Measurements from ENCODE around the gene TXNRD1. TPM values are rescaled to one million over a fixed set of nuclear protein-coding genes. Genes with fewer than 3 reads are reported as not detected.
"Not testable (repeated sequence)": the region's sequence is repeated elsewhere in the genome, so short reads cannot be mapped to it uniquely, and the experiment has no call there.

TXNRD1 gene
- total RNA-seq, 4 donors from 2014 or later = 170 to 313 (median 247) TPM

GRCh38 chr12:104263580-104264358, 48.2 kb downstream of the TXNRD1 start:
- TF ChIP-seq, protein P1, sequence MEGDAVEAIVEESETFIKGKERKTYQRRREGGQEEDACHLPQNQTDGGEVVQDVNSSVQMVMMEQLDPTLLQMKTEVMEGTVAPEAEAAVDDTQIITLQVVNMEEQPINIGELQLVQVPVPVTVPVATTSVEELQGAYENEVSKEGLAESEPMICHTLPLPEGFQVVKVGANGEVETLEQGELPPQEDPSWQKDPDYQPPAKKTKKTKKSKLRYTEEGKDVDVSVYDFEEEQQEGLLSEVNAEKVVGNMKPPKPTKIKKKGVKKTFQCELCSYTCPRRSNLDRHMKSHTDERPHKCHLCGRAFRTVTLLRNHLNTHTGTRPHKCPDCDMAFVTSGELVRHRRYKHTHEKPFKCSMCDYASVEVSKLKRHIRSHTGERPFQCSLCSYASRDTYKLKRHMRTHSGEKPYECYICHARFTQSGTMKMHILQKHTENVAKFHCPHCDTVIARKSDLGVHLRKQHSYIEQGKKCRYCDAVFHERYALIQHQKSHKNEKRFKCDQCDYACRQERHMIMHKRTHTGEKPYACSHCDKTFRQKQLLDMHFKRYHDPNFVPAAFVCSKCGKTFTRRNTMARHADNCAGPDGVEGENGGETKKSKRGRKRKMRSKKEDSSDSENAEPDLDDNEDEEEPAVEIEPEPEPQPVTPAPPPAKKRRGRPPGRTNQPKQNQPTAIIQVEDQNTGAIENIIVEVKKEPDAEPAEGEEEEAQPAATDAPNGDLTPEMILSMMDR (IDR thresholded peaks at IDR 0.05) = no peak
- DNase-seq (ENCODE audit: low spot score) (no peak), ATAC-seq (ENCODE audit: low FRiP score) (no peak)

GRCh38 chr12:104265436-104265835, 49.9 kb downstream of the TXNRD1 start:
- not testable (repeated sequence) for DNase-seq (ENCODE audit: low spot score); ATAC-seq (ENCODE audit: low FRiP score)

DNA sequence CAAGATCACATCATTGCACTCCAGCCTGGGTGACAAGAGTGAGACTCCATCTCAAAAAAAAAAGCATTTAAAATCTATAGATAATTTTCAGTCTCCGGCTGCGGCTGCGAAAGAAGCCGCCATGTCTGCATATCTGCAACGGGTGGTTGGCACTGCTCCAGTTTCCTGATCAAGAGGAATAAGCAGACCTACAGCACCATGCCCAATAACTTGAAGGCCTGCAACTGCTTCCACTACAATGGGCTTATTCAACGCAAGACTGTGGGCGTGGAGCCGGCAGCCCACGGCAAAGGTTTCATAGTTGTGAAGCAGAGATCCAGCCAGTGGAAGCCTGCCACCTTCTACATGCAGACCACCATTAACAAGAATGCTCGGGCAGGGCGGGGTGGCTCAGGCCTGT, 57.4 kb downstream of the TXNRD1 start:
- no peak for DNase-seq (ENCODE audit: low spot score)
- no peak for ATAC-seq (ENCODE audit: low FRiP score)
- TF ChIP-seq, protein P1 (IDR thresholded peaks at IDR 0.05) = no peak

GRCh38 chr12:104273503-104273902, 57.9 kb downstream of the TXNRD1 start:
- DNase-seq (ENCODE audit: low spot score) (no peak), ATAC-seq (ENCODE audit: low FRiP score) (no peak)
- TF ChIP-seq, protein P1 (IDR thresholded peaks at IDR 0.05) = no peak

DNA sequence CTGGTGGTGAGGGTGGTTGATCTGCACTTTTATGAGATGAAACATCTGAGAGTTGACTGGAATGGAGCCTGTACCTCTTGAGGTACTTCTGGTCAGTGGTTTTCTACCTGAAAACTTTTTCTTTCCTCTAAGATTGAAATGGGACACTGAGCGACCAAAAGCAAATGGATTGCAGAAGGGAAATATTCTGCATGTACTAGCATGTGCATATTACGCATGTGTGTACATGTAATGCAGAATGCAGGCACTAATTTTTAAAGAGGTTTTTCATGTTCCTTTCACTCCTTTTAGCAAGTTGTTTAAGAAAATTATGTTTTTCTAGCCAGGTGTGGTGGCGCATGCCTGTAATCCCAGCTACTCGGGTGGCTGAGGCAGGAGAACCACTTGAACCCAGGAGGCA, 59.2 kb downstream of the TXNRD1 start:
- ATAC-seq (ENCODE audit: low FRiP score) (no peak), DNase-seq (ENCODE audit: low spot score) (no peak)
- TF ChIP-seq, protein P1 (IDR thresholded peaks at IDR 0.05) = no peak

DNA sequence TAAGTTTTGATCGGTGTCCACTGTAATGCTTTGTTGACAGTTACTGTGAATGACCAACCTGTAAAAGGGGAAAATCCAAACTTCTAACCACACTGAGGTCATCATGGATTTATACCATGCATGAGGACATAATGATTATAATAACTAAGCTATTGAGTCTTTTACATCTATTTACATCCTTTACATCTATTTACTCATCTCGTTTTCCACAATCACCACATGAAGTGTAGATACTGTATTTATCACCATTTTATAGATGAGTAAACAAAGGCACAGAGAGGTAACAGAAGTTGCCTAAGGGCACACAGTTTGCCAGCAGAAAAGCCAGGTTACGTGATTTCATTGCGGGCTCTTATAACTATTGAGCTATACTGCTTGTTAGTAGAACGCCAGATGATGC, 60.1 kb downstream of the TXNRD1 start:
- DNase-seq (ENCODE audit: low spot score) = no peak
- ATAC-seq (ENCODE audit: low FRiP score) = no peak
- TF ChIP-seq, protein P1 (IDR thresholded peaks at IDR 0.05) = no peak

- TF ChIP-seq, protein P1 (IDR thresholded peaks at IDR 0.05) = no peak
- ATAC-seq (ENCODE audit: low FRiP score) (no peak), DNase-seq (ENCODE audit: low spot score) (no peak)
Observed at GRCh38 chr12:104276273-104277131, 60.9 kb downstream of the TXNRD1 start.
